PFSK-1 (cell line): Measurements from ENCODE around the gene TIGD1.

ENCODE experiments used
- FOXP2 ChIP-seq: optimal IDR thresholded peaks from 2 replicates; pipeline ENCODE3; 2011; ENCODE audit warnings: borderline replicate concordance, control low read depth, inconsistent platforms; ENCODE audit not compliant: insufficient read depth; ENCODE audit errors: extremely low read length, extremely low read depth
- POLR2AphosphoS5 ChIP-seq: IDR thresholded peaks from 2 replicates; pipeline ENCODE4 v1.6.1; 2012; ENCODE audit warnings: low read depth, mild to moderate bottlenecking, control low read depth, low read length, moderate library complexity
- REST ChIP-seq, 2 experiments: IDR thresholded peaks; 2 replicates each; pipeline versions ENCODE4 v1.6.1 to v1.8.0; 2011 to 2012; ENCODE audit warnings: low read depth in 2 of 2, low read length in 2 of 2, control low read depth in 1 of 2, inconsistent platforms in 1 of 2, mild to moderate bottlenecking in 1 of 2, moderate library complexity in 1 of 2; ENCODE audit not compliant: insufficient read depth in 1 of 2
- SIN3A ChIP-seq: IDR thresholded peaks from 2 replicates; pipeline ENCODE4 v1.6.1; 2012; ENCODE audit warnings: mild to moderate bottlenecking, low read length, moderate library complexity, borderline replicate concordance; ENCODE audit not compliant: insufficient read depth
- TAF1 ChIP-seq: IDR thresholded peaks from 2 replicates; pipeline ENCODE4 v1.6.1; 2012; ENCODE audit warnings: low read length, control low read depth, borderline replicate concordance; ENCODE audit not compliant: insufficient read depth

TIGD1 gene

GRCh38 chr2:232532419-232532818 lies 17.9 kb downstream of the TIGD1 start:
- TF ChIP-seq TAF1 (no peak), FOXP2 (no peak), SIN3A (no peak), POLR2AphosphoS5 (no peak)

GRCh38 chr2:232530626-232531260 lies 19.6 kb downstream of the TIGD1 start:
- no peak for TF ChIP-seq REST (IDR thresholded peaks at IDR 0.05; ENCODE audit: insufficient read depth in 1 of 2, low read depth in 2 of 2, low read length in 2 of 2)

- TF ChIP-seq FOXP2 (no peak), REST (IDR thresholded peaks at IDR 0.05; ENCODE audit: insufficient read depth in 1 of 2, low read depth in 2 of 2, low read length in 2 of 2) (no peak), TAF1 (no peak), SIN3A (no peak), POLR2AphosphoS5 (no peak)
Observed at GRCh38 chr2:232529806-232530547, 20.4 kb downstream of the TIGD1 start.

- TF ChIP-seq FOXP2 (no peak), POLR2AphosphoS5 (no peak), REST (IDR thresholded peaks at IDR 0.05; ENCODE audit: insufficient read depth in 1 of 2, low read depth in 2 of 2, low read length in 2 of 2) (no peak), TAF1 (no peak), SIN3A (no peak)
Observed at GRCh38 chr2:232528746-232529460, 21.5 kb downstream of the TIGD1 start.

- TF ChIP-seq POLR2AphosphoS5 (no peak), SIN3A (no peak), TAF1 (no peak), REST (IDR thresholded peaks at IDR 0.05; ENCODE audit: insufficient read depth in 1 of 2, low read depth in 2 of 2, low read length in 2 of 2) (no peak), FOXP2 (no peak)
Observed at GRCh38 chr2:232527905-232528470, 22.4 kb downstream of the TIGD1 start.
